BLaER1 (cell line): ENCODE data around the gene PLXNA4.

Source experiments
- H3K27ac ChIP-seq: shearing (Covaris generic); formaldehyde crosslinking; 2 replicates; pipeline ENCODE4 v1.8.1; 2022
- H3K27me3 ChIP-seq: shearing (Covaris generic); formaldehyde crosslinking; 2 replicates; pipeline ENCODE4 v1.8.1; 2022
- H3K36me3 ChIP-seq: shearing (Covaris generic); formaldehyde crosslinking; 2 replicates; pipeline ENCODE4 v1.8.1; 2022
- H3K4me1 ChIP-seq: shearing (Covaris generic); formaldehyde crosslinking; 2 replicates; pipeline ENCODE4 v1.8.1; 2022
- H3K4me2 ChIP-seq: shearing (Covaris generic); formaldehyde crosslinking; 2 replicates; pipeline ENCODE4 v1.8.1; 2022
- H3K4me3 ChIP-seq: shearing (Covaris generic); formaldehyde crosslinking; 2 replicates; pipeline ENCODE4 v1.8.1; 2022
- H3K9ac ChIP-seq: shearing (Covaris generic); formaldehyde crosslinking; 2 replicates; pipeline ENCODE4 v1.8.1; 2022
- H3K9me3 ChIP-seq: shearing (Covaris generic); formaldehyde crosslinking; 2 replicates; pipeline ENCODE4 v1.8.1; 2022
- H4K20me1 ChIP-seq: shearing (Covaris generic); formaldehyde crosslinking; 2 replicates; pipeline ENCODE4 v1.8.1; 2022
- Cebpa-rat ChIP-seq: shearing (Covaris generic); IDR thresholded peaks from 2 replicates; pipeline ENCODE4 v1.8.1; 2022

PLXNA4 gene, protein sequence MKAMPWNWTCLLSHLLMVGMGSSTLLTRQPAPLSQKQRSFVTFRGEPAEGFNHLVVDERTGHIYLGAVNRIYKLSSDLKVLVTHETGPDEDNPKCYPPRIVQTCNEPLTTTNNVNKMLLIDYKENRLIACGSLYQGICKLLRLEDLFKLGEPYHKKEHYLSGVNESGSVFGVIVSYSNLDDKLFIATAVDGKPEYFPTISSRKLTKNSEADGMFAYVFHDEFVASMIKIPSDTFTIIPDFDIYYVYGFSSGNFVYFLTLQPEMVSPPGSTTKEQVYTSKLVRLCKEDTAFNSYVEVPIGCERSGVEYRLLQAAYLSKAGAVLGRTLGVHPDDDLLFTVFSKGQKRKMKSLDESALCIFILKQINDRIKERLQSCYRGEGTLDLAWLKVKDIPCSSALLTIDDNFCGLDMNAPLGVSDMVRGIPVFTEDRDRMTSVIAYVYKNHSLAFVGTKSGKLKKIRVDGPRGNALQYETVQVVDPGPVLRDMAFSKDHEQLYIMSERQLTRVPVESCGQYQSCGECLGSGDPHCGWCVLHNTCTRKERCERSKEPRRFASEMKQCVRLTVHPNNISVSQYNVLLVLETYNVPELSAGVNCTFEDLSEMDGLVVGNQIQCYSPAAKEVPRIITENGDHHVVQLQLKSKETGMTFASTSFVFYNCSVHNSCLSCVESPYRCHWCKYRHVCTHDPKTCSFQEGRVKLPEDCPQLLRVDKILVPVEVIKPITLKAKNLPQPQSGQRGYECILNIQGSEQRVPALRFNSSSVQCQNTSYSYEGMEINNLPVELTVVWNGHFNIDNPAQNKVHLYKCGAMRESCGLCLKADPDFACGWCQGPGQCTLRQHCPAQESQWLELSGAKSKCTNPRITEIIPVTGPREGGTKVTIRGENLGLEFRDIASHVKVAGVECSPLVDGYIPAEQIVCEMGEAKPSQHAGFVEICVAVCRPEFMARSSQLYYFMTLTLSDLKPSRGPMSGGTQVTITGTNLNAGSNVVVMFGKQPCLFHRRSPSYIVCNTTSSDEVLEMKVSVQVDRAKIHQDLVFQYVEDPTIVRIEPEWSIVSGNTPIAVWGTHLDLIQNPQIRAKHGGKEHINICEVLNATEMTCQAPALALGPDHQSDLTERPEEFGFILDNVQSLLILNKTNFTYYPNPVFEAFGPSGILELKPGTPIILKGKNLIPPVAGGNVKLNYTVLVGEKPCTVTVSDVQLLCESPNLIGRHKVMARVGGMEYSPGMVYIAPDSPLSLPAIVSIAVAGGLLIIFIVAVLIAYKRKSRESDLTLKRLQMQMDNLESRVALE (N-terminal part only)

DNA sequence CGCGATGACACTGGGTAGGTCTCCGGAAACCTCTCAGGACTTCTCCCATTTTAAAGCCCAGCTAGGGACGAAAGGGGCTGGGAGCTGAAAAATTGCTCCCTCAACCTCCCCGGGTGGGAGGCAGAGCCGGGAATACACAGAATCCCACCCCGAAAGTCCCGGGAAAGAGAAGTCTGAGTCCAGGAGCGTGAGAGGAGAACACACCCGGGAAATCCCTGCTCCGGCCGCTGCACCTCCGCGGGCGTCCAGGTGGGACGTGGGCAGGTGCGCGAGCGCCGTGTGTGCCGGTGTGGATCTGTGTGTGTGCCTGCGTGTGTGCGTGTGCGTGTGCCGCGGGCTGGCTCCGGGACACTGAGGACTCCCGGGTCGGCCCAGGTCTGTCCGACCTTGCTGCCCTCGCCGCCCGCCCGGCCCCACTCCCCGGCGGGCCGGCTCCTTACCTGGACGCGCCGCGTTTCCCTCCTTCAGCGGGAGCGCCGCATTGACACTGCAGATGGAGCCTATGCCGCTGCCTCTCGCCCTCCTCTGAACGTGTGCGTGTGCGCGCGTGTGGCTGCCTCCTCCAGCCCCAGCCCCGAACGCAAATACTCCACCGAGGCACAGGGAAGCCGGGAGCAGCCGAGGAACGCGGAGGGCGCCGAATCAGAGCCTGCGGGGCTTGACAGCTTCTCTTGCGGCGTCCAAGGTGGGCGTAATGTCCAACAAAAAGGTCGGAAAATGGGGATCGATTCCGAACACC is at the start of gene PLXNA4:
TSS of gene PLXNA4 (minus strand) at position 489 of the 739 bp plus-strand sequence. CDS start 67,777 bp downstream, outside the sequence.
- Histone ChIP-seq H3K27me3 (peaks cover 75% of the 10 kb centered on the region), H3K9me3 (no peaks in the 10 kb centered on the region), H3K4me2 (peak within 1 kb of the TSS; percentile 97), H3K9ac (peak within 1 kb of the TSS; percentile 37; the same call in 1 of the 2 replicates), H3K36me3 (no peaks in the 10 kb centered on the region), H3K27ac (no peak within 1 kb of the TSS), H4K20me1 (peaks cover 57% of the 10 kb centered on the region), H3K4me1 (peaks cover 20% of the 10 kb centered on the region), H3K4me3 (peak within 1 kb of the TSS; percentile 70)
- TF ChIP-seq Cebpa-rat = no peak

DNA sequence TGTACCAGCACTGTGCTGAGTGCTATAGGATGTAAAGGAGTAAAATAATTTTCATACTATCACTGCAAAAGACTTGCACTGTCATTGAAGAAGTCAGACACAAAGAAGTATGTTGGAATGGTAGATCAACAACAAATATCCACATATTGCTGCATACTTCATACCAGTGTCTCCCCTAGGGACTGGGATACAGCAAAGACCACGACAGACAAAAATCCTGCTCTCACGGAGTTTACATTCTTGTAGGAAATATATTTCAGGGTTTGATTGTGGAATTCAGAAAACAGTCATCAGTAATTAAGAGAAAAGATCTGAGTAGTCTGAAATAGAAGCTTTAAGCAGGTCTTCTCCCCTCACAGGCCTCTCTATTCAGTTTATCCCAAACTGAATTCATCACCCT is 49.4 kb upstream of the PLXNA4 start:
- H4K20me1 ChIP-seq = no peaks in the 10 kb centered on the region
- H3K36me3 ChIP-seq = no peaks in the 10 kb centered on the region
- H3K4me3 ChIP-seq = no peak overlapping the region
- peaks cover 13% of the 10 kb centered on the region for H3K4me1 ChIP-seq
- TF ChIP-seq Cebpa-rat = no peak
- no peak overlapping the region for H3K4me2 ChIP-seq
- H3K9ac ChIP-seq = no peak overlapping the region
- H3K9me3 ChIP-seq = no peaks in the 10 kb centered on the region; the same call in 1 of the 2 replicates
- H3K27me3 ChIP-seq = no peaks in the 10 kb centered on the region
- no peak overlapping the region for H3K27ac ChIP-seq

DNA sequence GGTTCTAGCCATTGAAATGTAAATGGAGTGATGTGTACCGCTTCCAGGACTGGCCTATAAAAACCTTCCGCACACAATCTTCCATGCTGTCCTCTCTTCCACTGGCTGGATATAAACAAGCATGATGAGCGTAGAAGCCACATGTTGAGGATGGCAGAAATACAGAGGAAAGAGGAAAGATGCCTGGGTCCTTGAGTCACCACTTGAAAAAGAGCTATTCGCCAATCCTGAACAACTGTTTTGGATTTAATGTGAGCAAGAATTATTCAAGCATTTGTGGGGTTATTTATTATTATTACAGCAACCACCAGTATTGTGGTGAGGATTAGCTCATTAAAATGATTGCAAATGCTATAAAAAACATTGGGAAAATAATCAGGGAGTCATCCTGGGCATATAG is 45.8 kb upstream of the PLXNA4 start:
- no peak overlapping the region for H3K4me3 ChIP-seq
- H3K36me3 ChIP-seq = no peaks in the 10 kb centered on the region
- no peak for TF ChIP-seq Cebpa-rat
- no peak overlapping the region for H3K27ac ChIP-seq
- H3K27me3 ChIP-seq = no peaks in the 10 kb centered on the region
- H4K20me1 ChIP-seq = no peaks in the 10 kb centered on the region
- H3K9ac ChIP-seq = no peak overlapping the region
- no peak overlapping the region for H3K4me2 ChIP-seq
- no peaks in the 10 kb centered on the region; the same call in 1 of the 2 replicates for H3K9me3 ChIP-seq
- H3K4me1 ChIP-seq = no peaks in the 10 kb centered on the region

DNA sequence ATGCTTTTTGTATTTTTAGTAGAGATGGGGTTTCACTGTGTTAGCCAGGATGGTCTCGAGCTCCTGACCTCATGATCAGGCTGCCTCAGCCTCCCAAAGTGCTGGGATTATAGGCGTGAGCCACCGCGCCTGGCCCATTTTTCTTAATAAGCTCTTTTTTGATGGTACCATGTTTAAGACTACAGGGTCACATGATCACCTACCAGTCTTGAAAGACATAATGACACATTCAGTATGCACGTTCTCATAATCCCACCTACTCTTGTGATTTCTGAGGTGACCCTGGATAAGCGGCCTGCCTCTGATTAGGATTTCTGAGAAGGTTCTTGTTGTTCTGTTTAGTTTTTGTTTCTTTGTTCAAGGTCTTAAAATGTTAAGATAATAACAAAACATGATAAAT is 43.7 kb upstream of the PLXNA4 start:
- Histone ChIP-seq H3K4me3 (no peak overlapping the region), H3K4me2 (no peak overlapping the region), H3K4me1 (peaks cover 3% of the 10 kb centered on the region; the same call in 1 of the 2 replicates), H3K9ac (no peak overlapping the region), H3K9me3 (no peaks in the 10 kb centered on the region; the same call in 1 of the 2 replicates), H3K27ac (no peak overlapping the region), H3K36me3 (no peaks in the 10 kb centered on the region), H4K20me1 (no peaks in the 10 kb centered on the region), H3K27me3 (no peaks in the 10 kb centered on the region)
- TF ChIP-seq Cebpa-rat = no peak

DNA sequence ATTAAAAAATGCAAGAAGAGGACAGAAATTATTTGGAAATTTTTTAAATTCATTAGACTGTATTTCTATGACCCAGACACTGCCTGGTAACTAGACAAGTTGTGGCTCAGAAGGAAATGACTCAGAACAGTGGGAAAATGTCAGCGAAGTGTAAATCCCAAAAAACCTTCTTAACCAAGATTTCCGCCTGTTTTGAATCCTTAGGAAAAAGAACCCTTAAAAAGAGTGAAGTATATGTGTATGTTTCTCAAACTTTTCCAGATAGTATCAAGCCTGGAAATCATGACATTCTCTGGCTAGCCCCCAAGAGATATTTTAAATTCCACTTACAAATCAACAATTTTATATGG is 42.7 kb upstream of the PLXNA4 start:
- H3K4me2 ChIP-seq = no peak overlapping the region
- H4K20me1 ChIP-seq = no peaks in the 10 kb centered on the region
- H3K9me3 ChIP-seq = no peaks in the 10 kb centered on the region; the same call in 1 of the 2 replicates
- TF ChIP-seq Cebpa-rat = no peak
- H3K27me3 ChIP-seq = no peaks in the 10 kb centered on the region
- peaks cover 13% of the 10 kb centered on the region for H3K4me1 ChIP-seq
- H3K9ac ChIP-seq = no peak overlapping the region
- H3K27ac ChIP-seq = no peak overlapping the region
- H3K36me3 ChIP-seq = no peaks in the 10 kb centered on the region
- H3K4me3 ChIP-seq = no peak overlapping the region

DNA sequence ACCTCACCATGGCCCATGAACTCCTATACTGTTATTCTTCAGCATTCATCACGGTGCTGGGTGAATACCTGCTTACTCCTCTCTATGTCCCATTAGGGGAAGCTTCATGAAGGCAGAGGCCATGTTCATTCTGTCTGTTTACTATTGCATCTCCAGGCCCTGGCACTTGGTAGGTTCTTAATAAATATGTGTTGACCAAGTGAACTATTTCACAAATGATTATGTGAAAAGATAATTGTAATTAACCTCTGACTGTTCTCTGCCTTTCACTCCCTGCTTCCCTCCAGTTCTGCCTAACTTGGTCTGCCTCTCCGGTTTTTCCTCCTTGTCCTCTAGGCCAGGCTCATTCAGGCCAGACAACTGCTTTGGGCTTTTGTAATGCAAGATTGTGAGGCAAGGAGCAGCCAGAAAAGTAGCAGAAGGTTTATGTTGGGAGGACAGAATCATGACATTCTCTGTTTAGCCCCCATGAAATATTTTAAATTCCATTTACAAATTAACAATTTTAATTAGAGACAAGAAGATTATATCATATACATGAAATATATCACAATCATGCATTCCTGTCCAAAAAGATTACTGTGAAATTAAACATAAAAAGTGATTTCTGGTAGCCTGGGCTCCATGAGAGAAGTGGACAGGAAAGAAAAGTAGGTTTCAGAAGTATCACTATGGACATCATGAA is 42.1 kb upstream of the PLXNA4 start:
- Histone ChIP-seq H3K4me2 (no peak overlapping the region), H4K20me1 (no peaks in the 10 kb centered on the region), H3K27me3 (no peaks in the 10 kb centered on the region), H3K9ac (no peak overlapping the region), H3K9me3 (no peaks in the 10 kb centered on the region; the same call in 1 of the 2 replicates), H3K4me1 (peaks cover 14% of the 10 kb centered on the region), H3K36me3 (no peaks in the 10 kb centered on the region), H3K4me3 (no peak overlapping the region), H3K27ac (no peak overlapping the region)
- no peak for TF ChIP-seq Cebpa-rat

DNA sequence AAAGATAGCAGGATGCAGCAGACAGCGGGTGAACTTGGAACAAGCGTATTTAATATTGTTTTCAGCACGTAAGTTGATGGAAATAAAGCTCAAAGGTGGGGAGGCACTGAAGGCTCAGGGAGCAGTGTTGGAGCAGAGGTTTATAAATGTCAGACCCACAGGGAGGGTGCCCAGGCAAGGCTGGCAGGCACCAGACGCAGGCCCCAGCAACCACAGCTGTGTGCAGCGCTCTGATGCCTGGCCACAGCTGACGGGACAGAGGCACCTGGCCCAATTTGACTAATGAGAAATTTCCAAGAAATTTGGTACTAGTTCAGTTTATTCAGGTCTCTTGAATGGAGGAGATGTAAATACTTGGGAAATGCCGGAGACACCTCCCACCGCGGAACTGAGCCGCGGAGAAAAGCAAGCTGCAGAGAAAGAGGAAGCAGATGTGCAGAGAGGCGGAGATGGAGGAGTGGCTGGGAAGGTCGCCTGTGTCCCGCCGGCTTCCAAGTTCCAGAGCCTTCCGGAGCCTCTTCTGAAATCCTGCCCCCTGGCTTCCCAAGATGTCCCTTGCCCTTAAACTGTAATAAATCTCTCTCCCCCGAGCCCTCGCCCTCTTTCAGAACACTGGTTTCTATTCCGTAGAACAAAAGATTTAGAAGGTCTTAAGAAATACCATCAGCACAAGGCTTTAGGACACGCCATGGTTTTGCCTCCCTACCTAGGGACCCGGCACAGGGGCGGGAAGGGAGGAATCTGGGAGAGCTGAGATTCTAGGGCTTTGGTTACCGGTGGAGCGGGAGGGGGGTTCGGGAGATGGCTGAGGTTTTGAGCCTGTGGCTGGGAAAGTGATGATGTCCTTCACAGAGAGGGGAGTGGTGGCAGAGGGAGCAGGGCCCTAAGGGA is 38.4 kb upstream of the PLXNA4 start:
- Histone ChIP-seq H3K9me3 (no peaks in the 10 kb centered on the region), H3K9ac (no peak overlapping the region), H3K27me3 (no peaks in the 10 kb centered on the region), H3K4me2 (peak overlapping the region; percentile 80), H3K4me1 (peaks cover 14% of the 10 kb centered on the region), H3K27ac (peak overlapping the region; percentile 19; the same call in 1 of the 2 replicates), H3K4me3 (peak overlapping the region; percentile 45), H3K36me3 (no peaks in the 10 kb centered on the region), H4K20me1 (no peaks in the 10 kb centered on the region)
- TF ChIP-seq Cebpa-rat = no peak

DNA sequence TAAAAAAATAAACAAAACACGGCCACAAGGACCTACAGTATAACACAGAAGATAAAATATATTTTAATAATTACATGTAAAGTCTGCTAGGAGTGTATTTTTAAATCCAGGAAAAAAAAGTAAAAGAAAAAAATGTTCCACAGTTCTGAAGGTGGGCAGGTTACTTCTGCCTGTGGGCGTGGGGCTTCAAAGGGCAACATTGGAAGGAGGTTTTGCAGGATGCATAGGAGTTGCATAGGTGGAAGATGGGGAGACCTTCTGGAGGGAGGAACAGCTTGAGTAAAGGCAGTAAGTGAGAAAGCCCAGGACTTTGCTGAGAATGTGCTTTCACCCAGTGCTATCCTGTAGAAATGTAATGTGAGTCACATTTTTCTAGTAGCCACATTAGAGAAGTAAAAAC is 37.5 kb upstream of the PLXNA4 start:
- Histone ChIP-seq H4K20me1 (no peaks in the 10 kb centered on the region), H3K4me1 (peaks cover 14% of the 10 kb centered on the region), H3K4me3 (no peak overlapping the region), H3K27ac (no peak overlapping the region), H3K9ac (no peak overlapping the region), H3K27me3 (no peaks in the 10 kb centered on the region), H3K9me3 (no peaks in the 10 kb centered on the region), H3K36me3 (no peaks in the 10 kb centered on the region), H3K4me2 (no peak overlapping the region)
- TF ChIP-seq Cebpa-rat = no peak
